ENCODE data around the gene SLC38A8. TPM values are rescaled to one million over a fixed set of nuclear protein-coding genes. Genes with fewer than 3 reads are reported as not detected.

The SLC38A8 gene
- total RNA-seq, 1 donor, result not detected

GRCh38 chr16:83969771-83970429, 72.7 kb downstream of the SLC38A8 start:
- no peaks in the 10 kb centered on the region for H3K79me2 ChIP-seq (ENCODE audit: insufficient read depth, low read length)
- no peaks in the 10 kb centered on the region for H3K36me3 ChIP-seq (ENCODE audit: insufficient read depth, low read length)
- TF ChIP-seq CTCF (IDR thresholded peaks at IDR 0.05; ENCODE audit: extremely low read depth, low read depth, low read length), result no peak
- no peak overlapping the region for H2AFZ ChIP-seq (ENCODE audit: low read length)
- no peak overlapping the region for H3K27ac ChIP-seq (ENCODE audit: low read depth, low read length)
- H3K4me2 ChIP-seq (ENCODE audit: insufficient read depth, low read length), result no peak overlapping the region
- H4K20me1 ChIP-seq (ENCODE audit: insufficient read depth, low read length), result no peaks in the 10 kb centered on the region
- H3K4me3 ChIP-seq (ENCODE audit: insufficient read depth, low read length), result no peak overlapping the region
- no peaks in the 10 kb centered on the region for H3K9me3 ChIP-seq (ENCODE audit: low read depth, low read length)
- no peaks in the 10 kb centered on the region for H3K4me1 ChIP-seq (ENCODE audit: insufficient read depth, low read length)
- DNase-seq (ENCODE audit: insufficient read length, low spot score, missing footprints), result peak; percentile 84
- peaks cover 6% of the 10 kb centered on the region for H3K27me3 ChIP-seq (ENCODE audit: insufficient read depth, low read length)

GRCh38 chr16:83968891-83969649, 73.5 kb downstream of the SLC38A8 start:
- Histone ChIP-seq H3K79me2 (ENCODE audit: insufficient read depth, low read length) (no peaks in the 10 kb centered on the region), H3K9me3 (ENCODE audit: low read depth, low read length) (no peaks in the 10 kb centered on the region), H3K36me3 (ENCODE audit: insufficient read depth, low read length) (no peaks in the 10 kb centered on the region), H3K4me3 (ENCODE audit: insufficient read depth, low read length) (no peak overlapping the region), H2AFZ (ENCODE audit: low read length) (no peak overlapping the region), H3K27ac (ENCODE audit: low read depth, low read length) (no peak overlapping the region), H3K27me3 (ENCODE audit: insufficient read depth, low read length) (peaks cover 6% of the 10 kb centered on the region), H4K20me1 (ENCODE audit: insufficient read depth, low read length) (no peaks in the 10 kb centered on the region), H3K4me2 (ENCODE audit: insufficient read depth, low read length) (no peak overlapping the region), H3K4me1 (ENCODE audit: insufficient read depth, low read length) (no peaks in the 10 kb centered on the region)
- DNase-seq (ENCODE audit: insufficient read length, low spot score, missing footprints), result peak; percentile 81
- TF ChIP-seq CTCF (IDR thresholded peaks at IDR 0.05; ENCODE audit: extremely low read depth, low read depth, low read length), result no peak

- no peaks in the 10 kb centered on the region for H3K4me1 ChIP-seq (ENCODE audit: insufficient read depth, low read length)
- H3K9me3 ChIP-seq (ENCODE audit: low read depth, low read length), result no peaks in the 10 kb centered on the region
- DNase-seq (ENCODE audit: insufficient read length, low spot score, missing footprints), result peak; percentile 94
- no peaks in the 10 kb centered on the region for H4K20me1 ChIP-seq (ENCODE audit: insufficient read depth, low read length)
- H2AFZ ChIP-seq (ENCODE audit: low read length), result no peak overlapping the region
- no peak for TF ChIP-seq CTCF (IDR thresholded peaks at IDR 0.05; ENCODE audit: extremely low read depth, low read depth, low read length)
- no peaks in the 10 kb centered on the region for H3K36me3 ChIP-seq (ENCODE audit: insufficient read depth, low read length)
- H3K4me2 ChIP-seq (ENCODE audit: insufficient read depth, low read length), result peak overlapping the region; percentile 28
- H3K27ac ChIP-seq (ENCODE audit: low read depth, low read length), result no peak overlapping the region
- H3K27me3 ChIP-seq (ENCODE audit: insufficient read depth, low read length), result peaks cover 6% of the 10 kb centered on the region
- H3K79me2 ChIP-seq (ENCODE audit: insufficient read depth, low read length), result no peaks in the 10 kb centered on the region
- H3K4me3 ChIP-seq (ENCODE audit: insufficient read depth, low read length), result no peak overlapping the region
Measured at GRCh38 chr16:83968306-83968851, 74.2 kb downstream of the SLC38A8 start.

GRCh38 chr16:83967838-83968305, 74.7 kb downstream of the SLC38A8 start, which contains the start of gene NECAB2:
NECAB2 (plus strand) TSS chr16:83968244; CDS start chr16:83968649, 405 bp downstream.
- Histone ChIP-seq H4K20me1 (ENCODE audit: insufficient read depth, low read length) (no peaks in the 10 kb centered on the region), H3K27me3 (ENCODE audit: insufficient read depth, low read length) (peaks cover 6% of the 10 kb centered on the region), H2AFZ (ENCODE audit: low read length) (no peak within 1 kb of the TSS), H3K9me3 (ENCODE audit: low read depth, low read length) (no peaks in the 10 kb centered on the region), H3K27ac (ENCODE audit: low read depth, low read length) (no peak within 1 kb of the TSS), H3K4me1 (ENCODE audit: insufficient read depth, low read length) (no peaks in the 10 kb centered on the region), H3K79me2 (ENCODE audit: insufficient read depth, low read length) (no peaks in the 10 kb centered on the region), H3K36me3 (ENCODE audit: insufficient read depth, low read length) (no peaks in the 10 kb centered on the region), H3K4me2 (ENCODE audit: insufficient read depth, low read length) (peak within 1 kb of the TSS; percentile 28), H3K4me3 (ENCODE audit: insufficient read depth, low read length) (no peak within 1 kb of the TSS)
- peak; percentile 44 for TF ChIP-seq CTCF (IDR thresholded peaks at IDR 0.05; ENCODE audit: extremely low read depth, low read depth, low read length)
- peak; percentile 99 for DNase-seq (ENCODE audit: insufficient read length, low spot score, missing footprints)

Measured in osteoblast (primary cell).